Gastroesophageal sphincter (tissue), 3 donors: ENCODE results near the gene MAP3K12.

Experiments used
- EP300 ChIP-seq: sonication (generic); formaldehyde crosslinking; IDR thresholded peaks from one replicate; pipeline ENCODE4 v1.6.1; 2017; ENCODE audit warnings: antibody characterized with exemption, mild to moderate bottlenecking
- POLR2A ChIP-seq, 2 donors: fragments of 450-650 bp; IDR thresholded peaks; one replicate each; pipeline ENCODE4 v1.6.1; 2017; ENCODE audit warnings: antibody characterized with exemption in 2 of 2, mild to moderate bottlenecking in 2 of 2, moderate library complexity in 1 of 2
- POLR2AphosphoS5 ChIP-seq: sonication (generic); formaldehyde crosslinking; IDR thresholded peaks from one replicate; pipeline ENCODE4 v1.6.1; 2017; ENCODE audit warnings: antibody characterized with exemption
- TF ChIP-seq, protein P1 (sequence below), 4 experiments: fragments of 200-600 bp in 2 of 4; fragments of 450-650 bp in 2 of 4; sonication (generic) in 1 of 4; IDR thresholded peaks; one replicate each; pipeline ENCODE4 v1.5.1; 2017 to 2019; ENCODE audit warnings: antibody characterized with exemption in 4 of 4, mild to moderate bottlenecking in 2 of 4, moderate library complexity in 2 of 4

DNA sequence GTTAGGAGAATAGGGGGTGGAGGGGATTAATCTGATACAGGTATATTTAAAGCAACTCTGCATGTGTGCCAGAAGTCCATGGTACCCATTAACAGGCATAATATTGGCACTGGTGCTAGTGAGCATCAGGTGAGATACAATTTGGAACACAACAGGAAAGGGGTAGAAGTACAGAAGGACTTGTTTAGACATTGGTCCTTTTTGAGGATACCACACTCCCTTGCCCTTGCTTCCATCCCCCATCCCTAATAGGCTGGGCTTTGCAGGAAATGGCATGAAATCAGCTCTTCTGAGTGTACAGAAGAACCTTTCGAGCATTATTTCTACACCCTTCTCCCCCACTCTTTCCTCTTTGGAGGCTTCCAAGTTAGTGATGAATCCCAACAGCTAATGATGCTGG lies 31.0 kb downstream of the MAP3K12 start:
- TF ChIP-seq POLR2AphosphoS5 (no peak), POLR2A (IDR thresholded peaks at IDR 0.05) (no peak), EP300 (no peak)
- TF ChIP-seq, protein P1, sequence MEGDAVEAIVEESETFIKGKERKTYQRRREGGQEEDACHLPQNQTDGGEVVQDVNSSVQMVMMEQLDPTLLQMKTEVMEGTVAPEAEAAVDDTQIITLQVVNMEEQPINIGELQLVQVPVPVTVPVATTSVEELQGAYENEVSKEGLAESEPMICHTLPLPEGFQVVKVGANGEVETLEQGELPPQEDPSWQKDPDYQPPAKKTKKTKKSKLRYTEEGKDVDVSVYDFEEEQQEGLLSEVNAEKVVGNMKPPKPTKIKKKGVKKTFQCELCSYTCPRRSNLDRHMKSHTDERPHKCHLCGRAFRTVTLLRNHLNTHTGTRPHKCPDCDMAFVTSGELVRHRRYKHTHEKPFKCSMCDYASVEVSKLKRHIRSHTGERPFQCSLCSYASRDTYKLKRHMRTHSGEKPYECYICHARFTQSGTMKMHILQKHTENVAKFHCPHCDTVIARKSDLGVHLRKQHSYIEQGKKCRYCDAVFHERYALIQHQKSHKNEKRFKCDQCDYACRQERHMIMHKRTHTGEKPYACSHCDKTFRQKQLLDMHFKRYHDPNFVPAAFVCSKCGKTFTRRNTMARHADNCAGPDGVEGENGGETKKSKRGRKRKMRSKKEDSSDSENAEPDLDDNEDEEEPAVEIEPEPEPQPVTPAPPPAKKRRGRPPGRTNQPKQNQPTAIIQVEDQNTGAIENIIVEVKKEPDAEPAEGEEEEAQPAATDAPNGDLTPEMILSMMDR (IDR thresholded peaks at IDR 0.05): no peak
